Activated naive CD8-positive, alpha-beta T cell treated with anti-CD3 and anti-CD28 coated beads for 36 hours (primary cell): Measurements from ENCODE around the gene NUMA1. TPM values are rescaled to one million over a fixed set of nuclear protein-coding genes. Genes with fewer than 3 reads are reported as not detected.
A peak's percentile ranks its signal among the peaks of the same experiment; 100 is the strongest.

Experiments
- DNase-seq: peaks from one replicate; pipeline ENCODE4 v3.0.0; 2021
- H3K27ac Mint-ChIP-seq: one replicate; pipeline ENCODE4 v1.8.0; 2022; ENCODE audit warnings: mild to moderate bottlenecking, moderate library complexity, mixed read lengths
- H3K27me3 Mint-ChIP-seq: one replicate; pipeline ENCODE4 v1.8.0; 2022; ENCODE audit warnings: mild to moderate bottlenecking, mixed read lengths
- H3K36me3 Mint-ChIP-seq: one replicate; pipeline ENCODE4 v1.8.0; 2021; ENCODE audit warnings: mild to moderate bottlenecking, mixed read lengths
- H3K4me1 Mint-ChIP-seq: one replicate; pipeline ENCODE4 v1.8.0; 2021; ENCODE audit warnings: mixed read lengths
- H3K4me3 Mint-ChIP-seq: one replicate; pipeline ENCODE4 v1.8.0; 2022; ENCODE audit warnings: mild to moderate bottlenecking, moderate library complexity, mixed read lengths
- H3K9me3 Mint-ChIP-seq: one replicate; pipeline ENCODE4 v1.8.0; 2022; ENCODE audit warnings: mixed read lengths
- total RNA-seq, 2 experiments: library from RNA; stranded (reverse); gene quantifications; one replicate each; pipeline ENCODE4 v1.2.3, GENCODE V29; 2021

NUMA1 gene
- total RNA-seq, 2 experiments from 2014 or later = 120 to 121 TPM

DNA sequence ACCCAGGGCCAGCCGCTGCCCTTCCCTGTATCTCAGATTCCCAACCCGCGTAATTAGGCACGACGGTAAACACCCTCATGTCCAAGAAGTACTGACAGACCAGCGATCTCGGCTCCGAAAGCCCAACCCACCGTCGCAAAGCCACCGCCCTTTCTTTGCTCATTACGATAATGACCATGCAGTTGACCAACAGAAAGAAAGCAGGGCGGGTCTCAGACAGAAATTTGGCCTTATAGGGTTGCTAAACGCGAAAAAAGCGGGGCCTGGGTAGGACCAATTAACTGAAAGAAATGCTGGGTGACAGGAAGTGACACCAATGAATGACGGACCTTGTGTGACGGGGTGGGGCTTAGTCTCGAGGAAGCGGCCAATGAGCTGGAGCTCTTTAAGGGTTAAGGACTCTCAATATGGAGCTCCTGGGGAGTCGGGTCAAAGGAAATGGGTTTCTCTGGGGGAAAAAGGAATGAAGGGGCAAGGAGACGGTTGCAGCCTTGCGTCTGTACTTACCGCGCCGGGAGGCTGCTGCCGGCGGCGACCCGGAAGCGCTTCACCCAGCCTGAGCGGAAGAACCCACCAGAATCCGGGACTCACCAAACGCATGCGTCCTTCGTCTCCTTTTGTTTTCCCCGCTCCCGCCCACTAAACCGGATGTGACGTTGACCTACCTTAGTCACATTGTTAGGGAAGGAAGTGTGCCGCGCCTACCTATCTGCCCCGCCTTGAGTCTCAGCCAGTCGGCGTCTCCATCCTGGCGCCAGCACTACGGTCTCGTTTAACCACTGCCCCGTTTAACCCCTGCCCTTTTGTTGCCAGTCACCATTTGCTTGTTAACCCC, 32.0 kb upstream of the NUMA1 start, which contains the start of gene ANAPC15:
Gene ANAPC15 (minus strand): TSS at position 553 of the 835 bp plus-strand sequence. CDS start 1,419 bp downstream, outside the sequence.
- no peaks in the 10 kb centered on the region for H3K27me3 Mint-ChIP-seq
- H3K36me3 Mint-ChIP-seq = peaks cover 8% of the 10 kb centered on the region
- peak within 1 kb of the TSS; percentile 94 for H3K4me3 Mint-ChIP-seq
- DNase-seq = peak; percentile 95
- no peaks in the 10 kb centered on the region for H3K9me3 Mint-ChIP-seq
- peak within 1 kb of the TSS; percentile 99 for H3K27ac Mint-ChIP-seq
- peaks cover 18% of the 10 kb centered on the region for H3K4me1 Mint-ChIP-seq

DNA sequence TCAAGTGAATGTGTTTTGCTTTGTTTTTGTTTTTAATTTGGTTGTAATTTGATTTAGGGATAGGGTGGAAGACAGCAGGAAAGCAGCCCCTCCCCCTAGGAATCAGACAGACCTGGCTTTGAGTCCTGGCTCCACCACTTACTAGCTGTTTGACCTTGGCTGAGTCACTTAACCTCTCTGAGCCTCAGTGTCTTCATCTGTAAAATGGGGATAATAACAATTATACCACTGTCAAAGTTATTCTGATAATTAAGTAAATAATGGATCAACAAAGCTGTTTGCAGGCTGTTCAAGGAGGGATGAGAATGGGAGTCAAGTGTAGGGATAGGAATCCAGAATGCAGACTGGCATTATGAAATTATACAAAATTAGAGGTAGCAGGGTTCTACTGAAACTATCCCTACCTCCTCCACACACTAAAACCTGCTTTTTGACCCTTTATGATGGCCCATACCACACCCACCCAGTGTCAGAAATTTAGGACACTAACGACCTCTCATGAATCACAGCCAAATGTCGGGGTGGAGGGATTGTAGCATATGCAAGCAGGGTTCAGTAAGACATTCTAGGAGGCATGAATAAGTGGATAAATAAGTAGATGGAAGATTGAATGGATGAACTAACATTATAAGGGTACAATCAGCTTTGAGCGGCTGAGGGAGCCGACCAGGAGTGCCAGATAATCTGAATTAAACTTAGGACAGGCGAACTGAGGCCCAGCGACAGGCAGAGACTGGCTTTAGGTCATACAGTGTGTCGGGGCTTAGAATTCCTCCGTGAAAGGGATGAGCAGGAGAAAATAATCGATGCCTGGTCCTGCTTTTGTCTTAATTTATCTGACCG, 31.2 kb upstream of the NUMA1 start:
- DNase-seq = no peak
- Mint-ChIP-seq H3K4me3 (peak overlapping the region; percentile 94), H3K36me3 (peaks cover 8% of the 10 kb centered on the region), H3K9me3 (no peaks in the 10 kb centered on the region), H3K27ac (peak overlapping the region; percentile 99), H3K27me3 (no peaks in the 10 kb centered on the region), H3K4me1 (peaks cover 18% of the 10 kb centered on the region)

DNA sequence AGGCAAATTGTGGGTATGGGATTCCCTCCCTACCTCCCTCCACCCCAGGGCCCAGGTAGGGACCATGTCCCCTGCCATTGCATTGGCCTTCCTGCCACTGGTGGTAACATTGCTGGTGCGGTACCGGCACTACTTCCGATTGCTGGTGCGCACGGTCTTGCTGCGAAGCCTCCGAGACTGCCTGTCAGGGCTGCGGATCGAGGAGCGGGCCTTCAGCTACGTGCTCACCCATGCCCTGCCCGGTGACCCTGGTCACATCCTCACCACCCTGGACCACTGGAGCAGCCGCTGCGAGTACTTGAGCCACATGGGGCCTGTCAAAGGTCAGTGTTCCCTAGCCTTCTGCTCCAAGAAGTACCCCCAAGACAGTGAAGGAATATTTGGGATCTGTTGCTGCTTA, 25.5 kb upstream of the NUMA1 start, which contains the start of gene TOMT:
Gene TOMT (plus strand): TSS at position 37 of the 400 bp plus-strand sequence. CDS start 28 bp downstream, at position 65.
- H3K4me3 Mint-ChIP-seq = no peak within 1 kb of the TSS
- H3K27ac Mint-ChIP-seq = no peak within 1 kb of the TSS
- DNase-seq = no peak
- no peaks in the 10 kb centered on the region for H3K27me3 Mint-ChIP-seq
- H3K9me3 Mint-ChIP-seq = no peaks in the 10 kb centered on the region
- H3K36me3 Mint-ChIP-seq = peaks cover 23% of the 10 kb centered on the region
- peaks cover 24% of the 10 kb centered on the region for H3K4me1 Mint-ChIP-seq

DNA sequence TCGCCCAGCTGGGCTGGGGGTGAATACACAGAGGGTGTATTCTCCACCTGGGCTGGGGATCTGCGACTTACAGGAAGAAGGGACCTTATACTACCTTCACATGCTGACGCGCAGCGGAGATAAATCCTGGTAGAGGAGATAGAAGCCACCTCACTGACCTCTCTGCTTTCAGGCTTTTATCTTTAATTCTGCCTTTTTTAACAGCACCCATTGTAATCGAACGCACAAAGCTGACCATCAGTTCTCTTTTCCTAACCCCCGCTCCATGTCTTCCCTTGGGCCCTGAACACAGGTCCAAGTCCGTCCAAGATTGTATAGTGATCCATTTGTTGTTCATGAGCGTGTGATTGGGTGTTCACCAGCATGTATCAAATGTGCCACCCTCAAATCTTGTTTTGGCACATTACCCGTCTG, 23.4 kb upstream of the NUMA1 start:
- Mint-ChIP-seq H3K4me1 (peaks cover 39% of the 10 kb centered on the region), H3K36me3 (peaks cover 25% of the 10 kb centered on the region), H3K27me3 (no peaks in the 10 kb centered on the region), H3K4me3 (peak overlapping the region; percentile 93), H3K9me3 (no peaks in the 10 kb centered on the region), H3K27ac (peak overlapping the region; percentile 91)
- no peak for DNase-seq

- Mint-ChIP-seq H3K4me3 (peak within 1 kb of the TSS; percentile 93), H3K4me1 (peaks cover 39% of the 10 kb centered on the region), H3K9me3 (no peaks in the 10 kb centered on the region), H3K36me3 (peaks cover 25% of the 10 kb centered on the region), H3K27me3 (no peaks in the 10 kb centered on the region), H3K27ac (peak within 1 kb of the TSS; percentile 91)
- DNase-seq = peak; percentile 97
Measured at GRCh38 chr11:72102946-72103753, 22.8 kb upstream of the NUMA1 start, which contains the start of gene LAMTOR1. TSS of gene LAMTOR1 (minus strand) at chr11:72103297. CDS start at chr11:72103224, 73 bp downstream.

GRCh38 chr11:72102631-72102945, 22.2 kb upstream of the NUMA1 start:
- Mint-ChIP-seq H3K27me3 (no peaks in the 10 kb centered on the region), H3K4me3 (peak overlapping the region; percentile 93), H3K27ac (peak overlapping the region; percentile 91), H3K4me1 (peaks cover 39% of the 10 kb centered on the region), H3K36me3 (peaks cover 23% of the 10 kb centered on the region), H3K9me3 (no peaks in the 10 kb centered on the region)
- DNase-seq = no peak

DNA sequence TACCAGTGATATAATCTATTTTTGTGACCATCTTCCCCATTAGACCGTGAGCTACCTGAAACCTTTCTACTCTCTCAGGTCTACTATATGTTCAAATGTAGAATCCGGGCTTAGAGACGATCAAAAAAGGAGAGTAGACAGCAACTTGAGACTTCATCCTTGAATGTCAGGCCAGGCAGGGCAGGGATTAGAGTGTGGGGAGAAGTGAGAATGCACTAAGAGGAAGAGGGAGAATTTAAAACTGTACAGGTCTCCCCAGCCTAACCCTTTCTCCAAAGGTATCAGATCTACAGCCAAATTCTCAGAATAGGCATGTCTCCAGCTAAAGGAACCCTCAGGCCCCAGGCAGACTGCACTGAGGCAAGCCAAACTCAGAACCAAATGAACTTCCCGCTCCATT, 21.8 kb upstream of the NUMA1 start:
- no peak for DNase-seq
- Mint-ChIP-seq H3K4me1 (peaks cover 39% of the 10 kb centered on the region), H3K27me3 (no peaks in the 10 kb centered on the region), H3K9me3 (no peaks in the 10 kb centered on the region), H3K36me3 (peaks cover 23% of the 10 kb centered on the region), H3K4me3 (peak overlapping the region; percentile 93), H3K27ac (peak overlapping the region; percentile 91)

DNA sequence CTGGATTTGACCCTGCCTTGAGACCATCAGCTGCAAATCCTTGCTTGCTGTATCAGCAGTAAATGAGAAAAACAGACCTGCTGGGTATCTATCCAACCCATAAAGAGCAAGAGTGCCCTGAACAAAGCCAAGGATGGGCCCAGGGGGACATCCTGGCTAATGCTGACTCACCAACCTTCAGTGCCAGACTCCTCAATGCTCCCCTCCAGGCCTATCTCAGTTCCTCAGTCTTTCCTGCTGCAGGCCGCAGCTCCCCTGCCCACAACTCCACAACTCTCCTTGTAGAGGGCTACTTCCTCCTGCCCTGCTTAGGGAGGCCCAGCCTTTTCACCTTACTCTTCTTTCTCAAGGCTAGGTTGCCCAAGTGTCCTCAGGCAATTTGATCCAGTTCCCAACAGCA, 20.1 kb upstream of the NUMA1 start:
- no peak for DNase-seq
- Mint-ChIP-seq H3K27me3 (no peaks in the 10 kb centered on the region), H3K36me3 (peaks cover 23% of the 10 kb centered on the region), H3K27ac (peak overlapping the region; percentile 74), H3K4me3 (peak overlapping the region; percentile 93), H3K4me1 (peaks cover 39% of the 10 kb centered on the region), H3K9me3 (no peaks in the 10 kb centered on the region)

- no peak overlapping the region for H3K4me3 Mint-ChIP-seq
- no peaks in the 10 kb centered on the region for H3K9me3 Mint-ChIP-seq
- no peaks in the 10 kb centered on the region for H3K27me3 Mint-ChIP-seq
- peaks cover 39% of the 10 kb centered on the region for H3K4me1 Mint-ChIP-seq
- no peak for DNase-seq
- peaks cover 23% of the 10 kb centered on the region for H3K36me3 Mint-ChIP-seq
- no peak overlapping the region for H3K27ac Mint-ChIP-seq
Measured at GRCh38 chr11:72100009-72100408, 19.7 kb upstream of the NUMA1 start.

DNA sequence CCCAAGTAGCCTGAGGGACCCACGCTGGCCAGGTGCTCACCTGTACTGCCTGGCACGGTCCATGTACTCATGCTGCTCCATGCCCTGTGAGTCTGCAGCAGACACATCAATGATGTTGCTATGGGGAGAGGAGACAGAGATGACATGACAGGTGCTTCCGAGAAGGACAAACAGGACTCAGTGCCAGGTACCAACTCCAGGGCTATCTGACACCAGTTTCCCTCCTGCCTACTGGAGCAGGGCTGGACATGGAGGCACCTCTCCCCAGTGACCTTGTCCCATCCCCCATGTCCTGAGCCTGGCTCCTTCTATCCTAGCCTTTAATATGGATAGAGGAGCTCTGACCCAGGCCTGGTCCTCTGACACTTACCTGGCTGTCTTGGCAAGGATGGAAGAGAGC, 18.4 kb upstream of the NUMA1 start:
- Mint-ChIP-seq H3K36me3 (peaks cover 19% of the 10 kb centered on the region), H3K9me3 (no peaks in the 10 kb centered on the region), H3K27me3 (no peaks in the 10 kb centered on the region), H3K4me3 (no peak overlapping the region), H3K4me1 (peaks cover 33% of the 10 kb centered on the region), H3K27ac (no peak overlapping the region)
- DNase-seq = no peak

GRCh38 chr11:72091292-72091691, 10.9 kb upstream of the NUMA1 start:
- H3K27me3 Mint-ChIP-seq = no peaks in the 10 kb centered on the region
- peaks cover 6% of the 10 kb centered on the region for H3K4me1 Mint-ChIP-seq
- no peaks in the 10 kb centered on the region for H3K9me3 Mint-ChIP-seq
- H3K36me3 Mint-ChIP-seq = no peaks in the 10 kb centered on the region
- DNase-seq = peak; percentile 54
- no peak overlapping the region for H3K27ac Mint-ChIP-seq
- H3K4me3 Mint-ChIP-seq = no peak overlapping the region

GRCh38 chr11:72088076-72088808, 7.9 kb upstream of the NUMA1 start:
- Mint-ChIP-seq H3K4me3 (no peak overlapping the region), H3K4me1 (peaks cover 6% of the 10 kb centered on the region), H3K9me3 (no peaks in the 10 kb centered on the region), H3K27me3 (no peaks in the 10 kb centered on the region), H3K27ac (peak overlapping the region; percentile 39), H3K36me3 (no peaks in the 10 kb centered on the region)
- no peak for DNase-seq

DNA sequence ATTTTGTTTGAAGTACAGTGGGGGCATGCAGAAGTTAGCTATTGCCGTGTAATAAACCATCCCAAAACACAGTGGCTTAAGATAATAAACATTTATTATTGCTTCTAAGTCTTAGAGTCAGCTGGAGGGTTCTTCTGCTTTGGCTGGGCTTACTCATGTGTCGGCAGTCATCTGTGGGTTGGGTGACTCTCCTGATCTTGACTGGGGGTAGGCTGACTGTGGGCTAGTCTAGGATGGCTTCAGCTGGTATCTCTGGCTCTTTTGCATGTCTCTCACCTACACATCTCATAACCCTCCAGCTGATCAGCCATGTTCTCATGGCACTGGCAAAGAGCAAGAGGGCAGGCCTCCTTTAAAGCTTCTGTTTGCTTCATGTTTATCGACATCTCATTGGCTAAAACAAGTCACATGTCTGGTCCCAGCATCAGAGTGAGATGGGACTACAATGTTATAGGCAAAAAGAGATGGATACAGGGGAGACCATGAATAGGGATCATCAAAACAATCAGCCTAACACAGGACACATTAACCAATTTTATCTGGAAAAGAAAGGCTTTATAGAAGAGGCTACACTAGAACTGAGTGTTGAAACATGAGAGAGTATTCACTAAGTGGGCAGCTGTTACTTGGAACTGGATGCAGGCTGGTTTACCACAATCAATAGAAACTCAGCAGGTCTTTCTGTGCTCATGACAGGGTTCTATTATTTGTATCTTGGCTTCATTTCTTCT, 5.4 kb upstream of the NUMA1 start:
- no peaks in the 10 kb centered on the region for H3K36me3 Mint-ChIP-seq
- H3K27ac Mint-ChIP-seq = no peak overlapping the region
- H3K4me3 Mint-ChIP-seq = no peak overlapping the region
- peaks cover 17% of the 10 kb centered on the region for H3K4me1 Mint-ChIP-seq
- no peak for DNase-seq
- H3K9me3 Mint-ChIP-seq = no peaks in the 10 kb centered on the region
- no peaks in the 10 kb centered on the region for H3K27me3 Mint-ChIP-seq
